Fibroblast of lung (primary cell): ENCODE data around the gene AGK. TPM values are rescaled to one million over a fixed set of nuclear protein-coding genes. Genes with fewer than 3 reads are reported as not detected.

Experiments used
- DNase-seq, 2 donors: peaks; one replicate each; pipeline versions ENCODE4 v3.0.0 to v3.0.0-alpha.2; 2010; ENCODE audit warnings: low read depth in 2 of 2
- H2AFZ ChIP-seq: 2 replicates; pipeline ENCODE4 v1.5.1; 2012; ENCODE audit warnings: low read length, control low read depth, inconsistent platforms
- H3K27ac ChIP-seq: 2 replicates; pipeline ENCODE4 v1.5.1; 2011; ENCODE audit warnings: low read length, control low read depth; ENCODE audit not compliant: insufficient read depth
- H3K27me3 ChIP-seq: 2 replicates; pipeline ENCODE4 v1.5.1; 2011; ENCODE audit warnings: mild to moderate bottlenecking, low read length; ENCODE audit not compliant: control insufficient read depth, insufficient read depth
- H3K36me3 ChIP-seq: 2 replicates; pipeline ENCODE4 v1.5.1; 2011; ENCODE audit warnings: low read length; ENCODE audit not compliant: control insufficient read depth, insufficient read depth
- H3K4me1 ChIP-seq: 2 replicates; pipeline ENCODE4 v1.5.1; 2011; ENCODE audit warnings: low read length; ENCODE audit not compliant: control insufficient read depth, insufficient read depth; ENCODE audit errors: extremely low read depth
- H3K4me2 ChIP-seq: 2 replicates; pipeline ENCODE4 v1.5.1; 2011; ENCODE audit warnings: low read length, control low read depth; ENCODE audit not compliant: insufficient read depth; ENCODE audit errors: extremely low read depth
- H3K4me3 ChIP-seq, 4 experiments: fragments of 200-600 bp in 1 of 4; sonication (generic) in 1 of 4; replicated peaks in 1 of 4; 2 replicates each; pipeline ENCODE4 v1.5.1; 2011 to 2016; ENCODE audit warnings: low read length in 4 of 4, low read depth in 3 of 4, mild to moderate bottlenecking in 3 of 4, control low read depth in 2 of 4, inconsistent platforms in 1 of 4, mixed read lengths in 1 of 4; ENCODE audit not compliant: insufficient read depth in 1 of 4; ENCODE audit errors: control extremely low read depth in 1 of 4
- H3K79me2 ChIP-seq: 2 replicates; pipeline ENCODE4 v1.5.1; 2012; ENCODE audit warnings: mild to moderate bottlenecking, low read length, inconsistent platforms; ENCODE audit not compliant: control insufficient read depth, insufficient read depth
- H3K9ac ChIP-seq: 2 replicates; pipeline ENCODE4 v1.5.1; 2011; ENCODE audit warnings: mild to moderate bottlenecking, low read length, control low read depth; ENCODE audit not compliant: insufficient read depth
- H3K9me3 ChIP-seq: 2 replicates; pipeline ENCODE4 v1.5.1; 2012; ENCODE audit warnings: low read depth, low read length; ENCODE audit not compliant: control insufficient read depth, insufficient read depth
- H4K20me1 ChIP-seq: 2 replicates; pipeline ENCODE4 v1.5.1; 2011; ENCODE audit warnings: low read length; ENCODE audit not compliant: control insufficient read depth, insufficient read depth; ENCODE audit errors: extremely low read depth
- CTCF ChIP-seq, 2 donors: IDR thresholded peaks in 1 of 2; conservative IDR thresholded peaks in 1 of 2; 1 replicate in 1 of 2; 2 replicates in 1 of 2; pipeline ENCODE4 v1.5.1; 2011 to 2012; ENCODE audit warnings: low read length in 2 of 2, control low read depth in 1 of 2, inconsistent platforms in 1 of 2, low read depth in 1 of 2, mild to moderate bottlenecking in 1 of 2
- EZH2 ChIP-seq: IDR thresholded peaks from 2 replicates; pipeline ENCODE4 v1.5.1; 2012; ENCODE audit warnings: low read length, control low read depth, mild to moderate bottlenecking; ENCODE audit errors: missing control alignments
- polyA plus RNA-seq, 2 donors: library from polyadenylated mRNA; depleted of rRNA in 1 of 2; stranded (reverse) in 1 of 2; unstranded in 1 of 2; fragments of >200 nt; gene quantifications; 2 replicates each; pipeline ENCODE4 v1.2.1, GENCODE V29; 2011 to 2012; ENCODE audit warnings: missing spikeins in 1 of 2
- total RNA-seq: library from RNA; depleted of rRNA; stranded (reverse); fragments of >200 nt; gene quantifications from 2 replicates; pipeline ENCODE4 v1.2.1, GENCODE V29; 2014

Gene AGK
- total and polyA plus RNA-seq, 2 donors (not counting 1 experiment from before 2014, with no cell fraction given), result 20.8 to 42.5 TPM

GRCh38 chr7:141558544-141559183 is 7.5 kb downstream of the AGK start:
- Histone ChIP-seq H3K4me3 (no peak overlapping the region), H2AFZ (no peak overlapping the region), H3K27ac (no peak overlapping the region)

GRCh38 chr7:141559961-141560360 is 8.8 kb downstream of the AGK start:
- TF ChIP-seq CTCF (conservative IDR thresholded peaks at IDR 0.05 in 1 of 2, IDR thresholded peaks at IDR 0.05 in 1 of 2; ENCODE audit: low read depth in 1 of 2, low read length in 2 of 2) (no peak), EZH2 (no peak)

More at GRCh38 chr7:141558544-141559183, 7.5 kb downstream of the AGK start:
- H3K9me3 ChIP-seq, result no peaks in the 10 kb centered on the region
- H3K36me3 ChIP-seq, result no peaks in the 10 kb centered on the region
- H3K4me1 ChIP-seq, result no peaks in the 10 kb centered on the region
- H3K27me3 ChIP-seq, result no peaks in the 10 kb centered on the region
- peak; percentile 61 to 77 for DNase-seq
- TF ChIP-seq EZH2, result no peak
- no peak for TF ChIP-seq CTCF (conservative IDR thresholded peaks at IDR 0.05 in 1 of 2, IDR thresholded peaks at IDR 0.05 in 1 of 2; ENCODE audit: low read depth in 1 of 2, low read length in 2 of 2)
- no peak overlapping the region for H3K9ac ChIP-seq
- no peaks in the 10 kb centered on the region for H4K20me1 ChIP-seq
- H3K4me2 ChIP-seq, result no peak overlapping the region
- H3K79me2 ChIP-seq, result peaks cover 2% of the 10 kb centered on the region

GRCh38 chr7:141562036-141562435 is 10.8 kb downstream of the AGK start:
- DNase-seq, result no peak
- Histone ChIP-seq H3K79me2 (peaks cover 2% of the 10 kb centered on the region), H3K4me3 (no peak overlapping the region), H3K36me3 (no peaks in the 10 kb centered on the region), H3K27ac (no peak overlapping the region), H3K4me1 (no peaks in the 10 kb centered on the region), H2AFZ (no peak overlapping the region), H3K9ac (no peak overlapping the region), H4K20me1 (no peaks in the 10 kb centered on the region), H3K9me3 (no peaks in the 10 kb centered on the region), H3K4me2 (no peak overlapping the region), H3K27me3 (no peaks in the 10 kb centered on the region)
- no peak for TF ChIP-seq CTCF (conservative IDR thresholded peaks at IDR 0.05 in 1 of 2, IDR thresholded peaks at IDR 0.05 in 1 of 2; ENCODE audit: low read depth in 1 of 2, low read length in 2 of 2)
- TF ChIP-seq EZH2, result no peak

More at GRCh38 chr7:141559961-141560360, 8.8 kb downstream of the AGK start:
- no peak for DNase-seq
- no peak overlapping the region for H2AFZ ChIP-seq
- H3K79me2 ChIP-seq, result peaks cover 2% of the 10 kb centered on the region
- no peaks in the 10 kb centered on the region for H3K36me3 ChIP-seq
- H3K4me3 ChIP-seq, result no peak overlapping the region
- H3K9ac ChIP-seq, result no peak overlapping the region
- no peak overlapping the region for H3K27ac ChIP-seq
- H3K4me1 ChIP-seq, result no peaks in the 10 kb centered on the region
- H3K9me3 ChIP-seq, result no peaks in the 10 kb centered on the region
- H4K20me1 ChIP-seq, result no peaks in the 10 kb centered on the region
- H3K27me3 ChIP-seq, result no peaks in the 10 kb centered on the region
- H3K4me2 ChIP-seq, result no peak overlapping the region
